Measurements from ENCODE around the gene SPACDR.
"Not testable (repeated sequence)": the region's sequence is repeated elsewhere in the genome, so short reads cannot be mapped to it uniquely, and the experiment has no call there.

Gene SPACDR

DNA sequence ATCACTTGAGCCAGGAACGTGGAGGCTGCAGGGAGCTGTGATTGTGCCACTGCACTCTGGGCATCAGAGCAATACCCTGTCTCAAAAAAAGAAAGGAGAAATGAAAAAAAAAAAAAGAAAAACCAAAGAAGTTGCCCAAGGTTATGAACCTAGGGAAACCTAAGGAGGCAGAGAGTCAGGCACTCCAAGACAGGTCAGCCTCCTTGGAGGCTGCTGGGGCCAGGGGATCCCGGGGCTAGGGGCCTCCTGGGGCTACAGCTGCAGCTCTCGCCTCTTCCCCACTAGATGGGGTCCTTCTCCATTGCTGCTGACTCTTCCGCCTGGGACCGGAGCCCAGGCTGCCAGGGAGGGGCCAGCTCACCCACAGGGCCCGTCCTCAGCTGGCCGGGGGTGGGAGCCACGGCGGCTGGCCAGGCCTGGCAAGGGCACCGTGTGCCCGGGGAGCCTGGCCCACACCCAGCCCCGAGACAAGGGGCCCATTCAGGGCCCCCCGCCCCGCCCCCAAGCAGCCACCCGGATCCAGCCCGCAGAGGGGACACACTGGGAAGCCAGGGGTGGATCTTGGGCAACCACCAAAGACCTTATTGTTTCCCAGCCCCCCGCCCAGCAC, 1.7 kb upstream of the SPACDR start:
- peak; percentile 73 for DNase-seq (ENCODE audit: low spot score)

DNA sequence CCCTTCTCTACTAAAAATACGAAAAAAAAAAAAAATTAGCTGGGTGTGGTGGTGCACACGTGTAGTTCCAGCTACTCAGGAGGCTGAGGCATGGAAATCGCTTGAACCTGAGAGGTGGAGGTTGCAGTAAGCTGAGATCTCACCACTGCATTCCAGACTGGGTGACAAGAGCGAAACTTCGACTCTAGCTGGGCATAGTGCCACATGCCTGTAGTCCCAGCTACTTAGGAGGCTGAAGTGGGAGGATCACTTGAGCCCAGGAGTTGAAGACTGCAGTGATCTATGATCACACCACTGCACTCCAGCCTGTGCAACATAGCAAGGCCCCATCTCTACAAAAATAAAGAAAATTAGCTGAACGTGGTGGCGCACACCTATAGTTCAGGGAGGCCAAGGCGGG, 1.2 kb upstream of the SPACDR start:
- DNase-seq (ENCODE audit: low spot score) = no peak

DNA sequence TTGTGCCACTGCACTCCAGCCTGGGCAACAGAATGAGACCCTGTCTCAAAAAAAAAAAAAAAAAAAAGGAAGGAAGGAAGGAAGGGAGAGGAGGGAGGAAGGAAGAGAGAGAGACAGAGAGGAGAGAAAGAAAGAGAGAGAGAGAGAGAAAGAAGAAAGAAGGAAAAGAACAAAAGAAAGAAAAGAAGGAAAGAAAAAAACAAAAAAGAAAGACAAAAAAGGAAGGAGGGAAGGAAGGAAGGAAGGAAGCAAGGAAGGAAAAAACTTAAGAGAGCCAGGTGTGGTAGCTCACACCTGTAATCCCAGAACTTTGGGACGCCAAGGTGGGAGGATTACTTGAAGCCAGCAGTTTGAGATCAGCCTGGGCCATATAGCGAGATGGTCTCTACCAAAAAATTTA, 731 bp upstream of the SPACDR start:
- no peak for DNase-seq (ENCODE audit: low spot score)

DNA sequence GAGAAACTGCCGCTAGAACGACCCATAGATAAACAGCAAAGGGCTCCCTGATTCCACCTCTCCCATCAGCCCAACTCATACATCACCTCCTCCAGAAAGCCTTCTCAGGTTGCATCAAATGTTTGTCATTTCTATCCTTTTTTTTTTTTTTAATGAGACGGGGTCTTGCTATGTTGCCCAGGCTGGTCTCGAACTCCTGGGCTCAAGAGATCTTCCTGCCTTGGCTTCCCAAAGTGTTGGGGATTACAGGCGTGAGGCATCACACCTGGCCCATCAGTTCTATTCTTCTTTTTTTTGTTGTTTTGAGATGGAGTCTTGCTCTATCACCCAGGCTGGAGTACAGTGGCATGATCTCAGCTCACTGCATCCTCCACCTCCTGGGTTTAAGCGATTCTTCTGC, 7.0 kb downstream of the SPACDR start:
- no peak for DNase-seq (ENCODE audit: low spot score)

DNA sequence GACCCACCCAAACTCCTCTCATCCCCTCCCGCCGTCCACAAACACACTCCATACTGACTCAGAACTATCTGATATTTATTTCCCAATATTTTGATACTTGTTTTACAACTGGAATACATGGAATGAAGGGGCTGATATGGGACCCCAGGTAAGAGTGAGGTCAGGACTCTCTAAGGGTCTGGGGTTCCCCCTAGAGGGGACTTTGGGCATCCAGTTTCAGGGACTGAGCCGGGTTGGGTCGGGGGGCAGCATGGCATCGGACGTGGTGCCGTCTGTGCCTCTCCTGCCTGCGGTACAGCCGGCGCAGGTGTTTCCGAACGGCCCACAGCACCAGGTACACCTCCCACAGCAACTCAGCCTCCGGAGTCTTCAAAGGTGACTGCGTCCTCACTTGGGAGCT, 7.5 kb downstream of the SPACDR start:
- DNase-seq (ENCODE audit: low spot score) = no peak

DNA sequence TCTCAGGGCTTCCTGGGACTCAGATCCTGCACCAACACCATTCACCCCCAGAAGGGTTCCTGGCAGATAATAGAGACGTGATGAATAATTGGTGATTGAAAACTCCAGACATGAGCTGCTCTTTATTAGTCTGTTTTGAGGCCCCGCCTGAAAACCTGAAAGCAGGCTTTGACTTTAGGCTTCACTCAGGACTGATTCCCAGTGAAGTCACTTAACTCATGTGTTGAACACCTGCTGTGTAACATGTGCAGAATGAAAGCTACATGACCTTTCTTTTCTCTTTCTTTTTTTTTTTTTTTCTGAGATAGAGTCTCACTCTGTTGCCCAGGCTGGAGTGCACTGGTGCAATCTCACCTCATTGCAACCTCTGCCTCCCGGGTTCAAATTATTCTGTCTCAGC, 8.9 kb downstream of the SPACDR start:
- DNase-seq (ENCODE audit: low spot score) = no peak

DNA sequence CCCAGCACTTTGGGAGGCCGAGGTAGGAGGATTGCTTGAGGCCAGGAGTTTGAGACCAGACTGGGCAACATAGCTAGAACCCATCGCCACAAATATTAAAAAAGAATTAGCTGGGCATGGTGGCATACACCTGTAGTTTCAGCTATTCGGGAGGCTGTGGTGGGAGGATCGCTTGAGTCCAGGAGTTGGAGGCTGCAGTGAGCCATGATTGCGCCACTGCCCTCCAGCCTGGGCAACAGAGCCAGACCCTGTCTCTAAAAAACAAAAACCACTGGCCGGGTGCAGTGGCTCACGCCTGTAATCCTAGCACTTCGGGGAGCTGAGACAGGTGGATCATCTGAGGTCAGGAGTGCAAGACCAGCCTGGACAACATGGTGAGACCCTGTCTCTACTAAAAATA, 10.2 kb downstream of the SPACDR start:
- DNase-seq (ENCODE audit: low spot score) = not testable (repeated sequence)

DNA sequence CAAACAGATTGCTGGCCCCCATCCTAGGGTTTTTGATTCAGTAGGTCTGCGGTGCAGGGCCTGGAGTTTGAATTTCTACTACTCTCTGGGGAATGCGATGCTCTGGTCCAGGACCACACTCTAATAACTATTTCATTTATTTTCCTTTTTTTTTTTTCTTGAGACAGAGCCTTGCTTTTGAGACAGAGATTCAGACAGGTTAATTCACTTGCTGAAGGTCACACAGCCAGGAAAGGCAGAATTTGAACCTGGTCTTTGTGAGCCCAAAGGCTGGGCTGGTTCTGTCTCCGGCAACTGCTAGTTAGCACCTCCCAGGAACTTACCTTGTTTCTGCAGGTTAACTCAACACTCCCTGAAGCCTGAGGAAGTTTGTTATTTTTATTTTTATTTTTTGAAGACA, 11.5 kb downstream of the SPACDR start:
- DNase-seq (ENCODE audit: low spot score) = no peak

DNA sequence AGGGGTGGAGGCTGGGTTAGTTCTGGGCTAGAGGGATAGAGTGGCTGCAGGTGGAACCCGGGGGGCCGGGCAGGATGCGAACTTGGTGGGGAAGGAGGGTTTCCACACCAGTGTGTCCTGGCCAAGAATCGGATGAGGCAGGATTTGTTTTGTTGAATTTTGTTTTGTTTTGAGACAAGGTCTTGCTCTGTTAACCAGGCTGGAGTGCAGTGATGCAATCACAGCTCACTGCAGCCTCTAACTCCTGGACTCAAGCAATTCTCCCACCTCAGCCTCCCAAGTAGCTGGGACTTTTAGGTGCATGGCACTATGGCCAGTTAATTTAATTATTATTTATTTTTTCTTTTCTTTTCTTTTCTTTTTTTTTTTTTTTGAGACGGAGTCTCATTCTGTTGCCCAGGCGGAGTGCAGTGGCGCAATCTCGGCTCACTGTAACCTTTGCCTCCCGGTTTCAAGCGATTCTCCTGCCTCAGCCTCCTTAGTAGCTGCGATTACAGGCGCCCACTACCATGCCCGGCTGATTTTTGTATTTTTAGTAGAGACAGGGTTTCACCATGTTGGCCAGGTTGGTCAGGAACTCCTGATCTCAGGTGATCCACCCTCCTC, 14.8 kb downstream of the SPACDR start:
- DNase-seq (ENCODE audit: low spot score) = no peak

DNA sequence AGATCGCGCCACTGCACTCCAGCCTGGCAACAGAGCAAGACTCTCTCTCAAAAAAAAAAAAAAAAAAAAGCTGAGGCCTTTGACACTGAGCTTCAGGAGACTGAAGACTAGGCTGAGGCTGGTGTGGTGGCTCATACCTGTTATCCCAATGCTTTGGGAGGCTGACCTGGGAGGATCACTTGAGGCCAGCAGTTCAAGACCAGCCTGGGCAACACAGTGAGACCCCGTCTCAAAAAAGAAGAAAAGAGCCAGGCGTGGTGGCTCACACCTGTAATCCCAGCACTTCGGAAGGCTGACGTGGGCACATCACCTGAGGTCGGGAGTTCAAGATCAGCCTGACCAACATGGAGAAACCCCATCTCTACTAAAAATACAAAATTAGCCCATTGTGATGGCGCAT, 16.7 kb downstream of the SPACDR start:
- DNase-seq (ENCODE audit: low spot score) = not testable (repeated sequence)

DNA sequence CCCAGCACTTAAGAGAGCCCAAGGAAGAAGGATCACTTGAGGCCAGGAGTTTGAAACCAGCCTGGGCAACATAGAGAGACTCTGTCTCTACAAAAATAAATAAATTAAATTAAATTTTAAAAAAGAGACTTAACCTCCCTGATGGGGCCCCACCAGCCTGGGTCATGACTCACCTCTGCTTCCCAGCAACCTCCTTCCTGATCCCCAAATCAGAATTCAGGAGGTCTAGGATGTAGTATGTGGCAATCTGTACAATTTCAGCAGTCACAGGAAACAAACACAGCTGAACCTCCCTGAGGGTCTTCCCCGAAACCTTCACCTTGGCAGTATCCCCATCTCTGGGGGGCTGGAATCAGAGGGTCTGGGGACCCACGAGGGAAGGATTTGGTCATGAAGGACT, 18.0 kb downstream of the SPACDR start:
- no peak for DNase-seq (ENCODE audit: low spot score)

DNA sequence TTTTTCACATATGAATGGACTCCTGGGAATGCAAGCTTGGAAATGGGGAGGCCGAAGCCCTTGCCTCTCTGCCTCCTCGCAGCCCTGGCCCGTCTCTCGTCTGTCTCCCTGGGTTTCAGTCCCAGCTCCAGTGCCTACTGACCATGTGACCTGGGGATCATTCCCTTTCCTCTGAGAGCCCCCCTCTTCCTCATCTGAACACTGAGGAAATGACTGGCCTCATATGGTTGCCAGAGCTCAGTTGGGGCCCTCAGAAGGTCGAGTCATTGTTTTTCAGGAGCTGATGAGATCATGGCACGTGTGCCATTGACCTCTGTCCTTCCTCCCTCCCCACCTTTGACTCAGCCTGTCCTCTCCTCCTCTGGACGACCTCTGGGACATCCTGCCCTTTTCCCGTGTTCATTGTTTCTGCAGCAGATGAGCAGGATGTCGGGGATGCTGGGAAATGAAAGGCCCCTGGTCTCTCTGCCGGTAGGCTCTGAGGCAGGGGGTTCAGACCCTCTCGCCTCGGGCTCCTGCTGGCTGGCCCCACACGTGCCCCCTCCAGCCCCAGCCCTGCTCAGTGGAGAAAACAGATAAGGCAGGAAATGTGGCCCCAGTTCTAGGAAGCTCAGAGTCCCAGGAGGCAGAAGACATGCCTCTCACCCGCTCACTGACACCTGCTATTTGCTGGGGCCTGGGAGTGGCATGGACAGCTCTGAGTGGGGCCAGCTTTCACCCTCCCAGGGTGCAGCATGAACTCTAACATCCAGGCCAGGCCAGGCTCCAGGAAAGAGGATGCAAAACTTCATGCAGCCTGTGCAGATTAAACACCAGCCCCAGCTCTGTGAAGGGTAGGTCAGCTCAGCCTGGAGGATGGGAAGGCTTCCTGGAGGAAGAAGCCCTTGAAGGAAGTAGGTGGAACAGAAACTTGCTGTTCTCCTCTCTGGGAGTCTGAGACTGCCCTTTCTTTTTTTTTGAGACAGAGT, 19.5 kb downstream of the SPACDR start:
- no peak for DNase-seq (ENCODE audit: low spot score)

DNA sequence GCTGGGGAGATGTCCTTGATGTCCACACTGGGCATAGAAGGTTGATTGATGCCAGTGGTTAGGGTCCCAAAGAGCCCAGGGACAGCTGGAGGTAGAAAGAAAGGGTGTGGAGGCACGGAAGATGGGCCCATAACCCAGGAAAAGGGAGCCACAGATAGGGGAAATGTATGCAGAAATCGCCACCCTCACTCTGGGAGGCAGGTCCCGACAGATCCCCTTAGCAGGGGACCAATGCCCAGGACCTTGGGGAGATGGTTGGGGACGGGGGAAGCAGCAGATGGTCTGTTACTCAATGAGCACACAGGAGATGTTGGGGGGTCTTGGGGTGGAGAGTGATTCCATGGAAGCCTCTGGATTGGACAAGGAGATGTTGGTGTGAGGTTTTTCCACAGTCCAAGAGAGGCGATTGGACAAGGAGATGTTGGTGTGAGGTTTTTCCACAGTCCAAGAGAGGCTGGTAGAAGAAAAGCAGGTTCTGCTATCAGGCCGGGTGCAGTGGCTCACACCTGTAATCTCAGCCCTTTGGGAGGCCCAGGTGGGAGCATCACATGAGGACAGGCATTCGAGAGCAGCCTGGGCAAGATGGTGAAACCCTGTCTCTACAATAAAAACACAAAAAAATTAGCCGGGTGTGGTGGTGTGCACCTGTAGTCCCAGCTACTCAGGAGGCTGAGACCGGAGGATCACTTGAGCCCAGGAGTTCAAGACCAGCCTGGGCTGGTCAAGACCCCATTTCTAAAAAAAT, 20.8 kb downstream of the SPACDR start:
- no peak for DNase-seq (ENCODE audit: low spot score)

DNA sequence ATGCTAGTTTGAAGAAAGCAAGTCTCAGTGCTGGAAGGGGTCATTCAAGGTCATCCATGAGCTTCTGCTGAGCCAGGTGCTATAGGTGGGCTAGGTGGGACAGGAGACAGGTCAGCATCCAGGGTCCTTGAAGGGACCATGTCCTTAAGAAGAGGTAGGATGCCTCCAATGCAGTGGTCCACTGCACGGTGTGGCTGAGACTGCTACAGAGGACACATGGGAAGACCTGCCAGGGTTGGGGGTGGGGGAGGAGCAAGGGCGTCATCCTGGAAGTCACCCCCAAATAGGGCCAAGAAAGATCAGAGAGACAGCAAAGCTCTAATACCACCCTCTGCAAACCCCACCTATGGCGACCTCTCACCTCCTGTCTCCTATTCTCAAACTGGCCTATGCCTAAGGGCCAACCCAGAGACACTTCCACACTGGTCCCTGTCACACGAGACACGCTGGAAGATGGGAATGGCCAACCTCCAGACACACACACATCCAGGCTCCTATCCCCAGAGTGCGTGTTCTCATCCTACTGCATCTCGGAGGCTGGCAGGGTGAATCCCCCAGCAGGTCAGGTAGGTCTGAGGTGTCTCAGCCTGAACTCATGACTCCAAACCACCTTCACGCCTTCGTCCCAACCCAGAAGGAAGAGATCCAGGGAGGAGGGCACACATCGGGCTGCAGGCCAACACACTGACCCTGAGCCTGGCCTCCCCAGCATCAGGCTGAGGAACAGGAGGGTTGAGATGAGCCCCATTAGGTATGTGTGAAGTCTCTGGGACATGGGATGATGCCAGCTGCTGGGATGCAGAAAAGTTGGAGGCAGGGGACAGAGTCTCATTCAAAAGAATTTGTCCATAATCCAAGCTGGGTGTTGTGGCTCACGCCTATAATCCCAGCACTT, 22.2 kb downstream of the SPACDR start:
- DNase-seq (ENCODE audit: low spot score) = no peak

DNA sequence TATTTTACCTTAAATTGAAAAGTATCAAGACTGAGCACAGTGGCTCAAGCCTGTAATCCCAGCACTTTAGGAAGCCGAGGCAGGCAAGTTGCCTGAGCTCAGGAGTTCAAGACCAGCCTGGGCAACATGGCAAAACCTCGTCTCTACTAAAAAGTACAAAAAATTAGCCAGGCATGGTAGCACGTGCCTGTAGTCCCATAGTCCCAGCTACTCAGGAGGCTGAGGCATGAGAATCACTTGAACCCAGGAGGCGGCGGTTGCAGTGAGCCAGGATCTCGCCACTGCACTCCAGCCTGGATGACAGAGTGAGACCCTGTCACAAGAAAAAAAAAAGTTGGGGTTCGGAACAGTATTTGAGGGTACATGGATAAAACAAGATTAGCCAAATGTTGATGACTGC, 24.8 kb downstream of the SPACDR start:
- DNase-seq (ENCODE audit: low spot score) = not testable (repeated sequence)

DNA sequence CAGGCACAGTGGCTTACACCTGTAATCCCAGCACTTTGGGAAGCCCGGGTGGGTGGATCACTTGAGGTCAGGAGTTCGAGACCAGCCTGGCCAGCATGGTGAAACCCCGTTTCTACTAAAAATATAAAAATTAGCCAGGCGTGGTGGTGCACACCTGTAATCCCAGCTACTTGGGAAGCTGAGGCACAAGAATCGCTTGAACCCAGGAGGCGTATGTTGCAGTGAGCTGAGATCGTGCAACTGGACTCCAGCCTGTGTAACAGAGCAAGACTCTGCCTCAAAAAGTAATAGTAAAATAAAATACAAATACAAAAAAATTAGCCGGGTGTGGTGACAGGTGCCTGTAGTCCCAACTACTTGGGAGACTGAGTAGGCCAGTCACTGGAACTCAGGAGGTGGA, 25.3 kb downstream of the SPACDR start:
- not testable (repeated sequence) for DNase-seq (ENCODE audit: low spot score)

DNA sequence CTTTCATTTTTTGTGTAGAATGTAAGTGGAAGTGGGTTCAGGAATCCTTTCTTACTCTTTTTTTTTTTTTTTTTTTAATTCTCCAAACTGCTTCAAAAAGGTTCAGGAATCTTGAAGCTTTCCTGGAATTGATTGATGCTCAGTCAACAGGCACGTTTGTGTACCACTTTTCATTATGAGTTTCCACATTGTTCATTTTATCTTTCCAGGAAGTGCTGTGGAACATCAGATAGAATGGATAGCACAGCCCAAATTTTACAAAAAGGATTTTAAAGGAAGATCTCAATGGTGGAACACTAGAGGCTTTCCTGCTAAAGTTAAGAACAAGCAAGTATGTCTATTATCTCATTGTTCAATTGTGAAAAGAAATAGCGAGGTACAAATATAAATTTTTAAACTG, 25.9 kb downstream of the SPACDR start:
- no peak for DNase-seq (ENCODE audit: low spot score)

DNA sequence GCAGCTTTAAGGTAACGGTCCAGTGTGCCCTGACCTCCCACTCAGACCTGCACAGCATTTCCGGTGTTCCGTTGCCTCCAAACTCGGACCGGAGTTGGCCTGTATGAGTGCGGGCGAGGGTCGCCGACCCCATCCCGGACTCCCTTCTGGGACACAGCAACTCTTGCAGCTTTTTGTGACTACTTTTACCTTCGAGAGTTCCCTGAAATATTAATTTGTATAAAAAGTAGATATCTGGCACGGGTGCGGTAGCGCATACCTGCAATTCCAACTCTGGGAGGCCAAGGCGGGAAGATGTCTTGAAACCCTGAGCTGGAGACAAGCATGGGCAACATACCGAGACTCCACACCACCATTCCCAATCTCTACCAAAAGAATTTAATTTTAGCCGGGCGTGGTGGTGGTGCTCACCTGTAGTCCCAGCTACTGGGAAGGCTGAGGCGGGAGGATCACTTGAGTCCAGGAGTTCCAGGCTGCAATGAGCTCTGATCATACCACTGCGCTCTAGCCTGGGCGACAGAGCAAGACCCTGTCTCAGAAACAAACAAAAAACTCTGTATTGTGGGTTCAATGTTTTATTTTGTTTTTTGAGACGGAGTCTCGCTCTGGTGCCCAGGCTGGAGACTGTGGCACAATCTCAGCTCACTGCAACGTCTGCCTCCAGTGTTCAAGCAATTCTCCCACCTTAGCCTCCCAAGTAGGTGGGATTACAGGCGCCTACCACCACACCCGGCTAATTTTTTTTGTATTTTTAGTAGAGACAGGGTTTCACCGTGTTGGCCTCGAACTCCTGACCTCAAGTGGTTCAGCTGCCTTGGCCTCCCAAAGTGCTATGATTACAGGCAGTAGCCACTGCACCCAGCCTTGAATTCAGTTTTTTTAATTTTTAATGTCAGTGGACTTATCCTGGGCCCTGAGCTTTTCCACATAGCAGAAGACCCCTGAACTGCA, 26.6 kb downstream of the SPACDR start:
- DNase-seq (ENCODE audit: low spot score) = no peak

DNA sequence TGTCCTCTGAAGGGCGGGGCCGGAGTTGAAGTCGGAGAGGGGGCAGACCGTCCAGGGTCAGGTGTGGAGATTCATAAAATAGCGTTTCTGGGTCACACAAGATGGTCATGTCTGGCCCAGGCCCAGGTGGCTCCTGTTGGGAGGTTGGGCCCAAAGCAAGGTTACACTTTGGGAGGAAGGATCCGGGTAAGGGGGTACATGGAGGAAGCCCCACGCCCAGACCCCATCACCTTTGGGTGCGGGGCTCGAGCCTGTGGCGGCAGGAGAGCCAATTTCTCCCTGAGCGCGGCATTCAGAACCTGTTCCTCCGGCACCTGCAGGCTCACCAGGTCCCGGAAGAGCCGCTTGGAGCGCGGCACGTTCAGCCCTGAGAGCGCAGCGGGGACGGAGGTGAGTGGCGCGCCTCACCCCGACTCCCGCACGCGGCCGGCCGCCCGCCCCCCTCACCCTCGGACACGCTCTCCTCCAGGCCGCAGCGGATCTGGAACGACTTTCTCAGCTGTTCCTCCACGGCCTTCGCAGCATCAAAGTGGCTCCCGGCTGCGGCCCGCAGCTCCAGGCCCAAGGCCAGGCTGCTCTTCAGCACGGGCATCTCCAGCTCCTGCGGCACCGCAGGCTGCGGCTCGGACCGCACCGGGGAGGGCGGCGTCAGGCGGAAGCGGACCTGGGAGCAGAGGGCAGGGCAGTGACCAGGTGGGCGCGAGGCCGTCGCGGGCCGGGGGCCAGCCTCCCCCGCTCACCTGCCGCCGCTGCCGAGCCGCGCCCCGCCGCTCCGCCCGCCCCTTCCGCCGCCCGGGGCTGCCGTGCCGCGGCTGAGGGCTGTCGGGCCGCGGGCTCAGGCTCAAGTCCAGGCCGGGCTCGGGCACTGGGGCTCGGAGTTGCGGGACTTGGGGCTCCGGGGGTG, 28.4 kb downstream of the SPACDR start:
- peak; percentile 66 for DNase-seq (ENCODE audit: low spot score)
